AG04450 (cell line): Measurements from ENCODE around the gene SFXN5. TPM values are rescaled to one million over a fixed set of nuclear protein-coding genes. Genes with fewer than 3 reads are reported as not detected.

ENCODE experiments used
- CTCF ChIA-PET: fragments of 300-600, 350-600 bp; formaldehyde crosslinking; extraction: SDS; loops from one replicate; lab custom pipeline; 2022; ENCODE audit warnings: antibody characterized with exemption, inconsistent platforms; lab: Charles Lee
- POLR2A ChIA-PET: fragments of 350-600 bp; formaldehyde crosslinking; extraction: SDS; loops from one replicate; lab custom pipeline; 2021; ENCODE audit warnings: antibody characterized with exemption, inconsistent platforms; lab: Yijun Ruan, JAX
- DNase-seq: peaks from one replicate; pipeline ENCODE4 v3.0.0-alpha.2; 2011; ENCODE audit warnings: low read depth, low spot score
- H3K27ac ChIP-seq: one replicate; pipeline ENCODE4 v1.5.1; 2012; ENCODE audit warnings: low read depth, low read length, control low read depth
- H3K27me3 ChIP-seq: one replicate; pipeline ENCODE4 v1.6.0; 2012; ENCODE audit warnings: low read length; ENCODE audit not compliant: control insufficient read depth, insufficient read depth
- H3K4me3 ChIP-seq: 2 replicates; pipeline ENCODE4 v1.5.1; 2011; ENCODE audit warnings: mild to moderate bottlenecking, low read depth, low read length, control low read depth
- H3K9me3 ChIP-seq: 2 replicates; pipeline ENCODE4 v1.5.1; 2012; ENCODE audit warnings: low read length; ENCODE audit not compliant: control insufficient read depth, insufficient read depth
- polyA plus RNA-seq: library from polyadenylated mRNA; depleted of rRNA; stranded (reverse); fragments of >200 nt; gene quantifications from 2 replicates; pipeline ENCODE4 v1.2.3, GENCODE V29; 2011
- TF ChIP-seq, protein P1 (sequence below): IDR thresholded peaks from 2 replicates; pipeline ENCODE4 v1.5.1; 2011; ENCODE audit warnings: low read depth, low read length, control low read depth, inconsistent platforms

SFXN5 gene
- polyA plus RNA-seq, 1 experiment: 11.8 TPM

DNA sequence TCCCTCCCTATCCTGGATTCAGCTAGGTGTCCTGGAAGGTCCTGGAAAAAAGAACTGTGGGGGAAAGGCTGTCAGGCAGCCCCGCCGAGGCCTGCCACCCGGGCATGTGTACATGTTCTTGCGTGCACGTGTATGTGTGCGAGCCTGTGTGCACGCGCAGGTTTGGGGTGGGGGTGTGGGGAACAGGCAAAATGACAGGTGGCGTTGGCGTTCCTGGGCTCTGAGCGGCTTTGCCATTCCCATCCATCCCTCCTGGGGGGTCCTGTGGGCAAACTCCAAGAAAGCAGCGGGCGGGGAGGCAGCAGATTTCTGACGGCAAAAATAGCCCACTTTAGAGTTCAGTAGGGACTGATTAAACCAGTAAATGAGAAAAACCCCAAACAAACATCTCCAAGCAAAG is 118.6 kb downstream of the SFXN5 start:
- Histone ChIP-seq H3K27me3 (no peaks in the 10 kb centered on the region), H3K9me3 (no peaks in the 10 kb centered on the region), H3K4me3 (no peak overlapping the region), H3K27ac (no peak overlapping the region)
- ChIA-PET POLR2A (interaction anchor here (0.5 to 0.6 kb wide), 2 partner anchors 10 to 244 kb away, joined by 3 to 8 read pairs; no protein-coding TSS in a partner anchor), CTCF (interaction anchor here (1.3 kb wide), 1 partner anchor 60 kb away, joined by 3 read pairs; no protein-coding TSS in a partner anchor)
- DNase-seq: no peak
- TF ChIP-seq, protein P1, sequence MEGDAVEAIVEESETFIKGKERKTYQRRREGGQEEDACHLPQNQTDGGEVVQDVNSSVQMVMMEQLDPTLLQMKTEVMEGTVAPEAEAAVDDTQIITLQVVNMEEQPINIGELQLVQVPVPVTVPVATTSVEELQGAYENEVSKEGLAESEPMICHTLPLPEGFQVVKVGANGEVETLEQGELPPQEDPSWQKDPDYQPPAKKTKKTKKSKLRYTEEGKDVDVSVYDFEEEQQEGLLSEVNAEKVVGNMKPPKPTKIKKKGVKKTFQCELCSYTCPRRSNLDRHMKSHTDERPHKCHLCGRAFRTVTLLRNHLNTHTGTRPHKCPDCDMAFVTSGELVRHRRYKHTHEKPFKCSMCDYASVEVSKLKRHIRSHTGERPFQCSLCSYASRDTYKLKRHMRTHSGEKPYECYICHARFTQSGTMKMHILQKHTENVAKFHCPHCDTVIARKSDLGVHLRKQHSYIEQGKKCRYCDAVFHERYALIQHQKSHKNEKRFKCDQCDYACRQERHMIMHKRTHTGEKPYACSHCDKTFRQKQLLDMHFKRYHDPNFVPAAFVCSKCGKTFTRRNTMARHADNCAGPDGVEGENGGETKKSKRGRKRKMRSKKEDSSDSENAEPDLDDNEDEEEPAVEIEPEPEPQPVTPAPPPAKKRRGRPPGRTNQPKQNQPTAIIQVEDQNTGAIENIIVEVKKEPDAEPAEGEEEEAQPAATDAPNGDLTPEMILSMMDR: no peak

DNA sequence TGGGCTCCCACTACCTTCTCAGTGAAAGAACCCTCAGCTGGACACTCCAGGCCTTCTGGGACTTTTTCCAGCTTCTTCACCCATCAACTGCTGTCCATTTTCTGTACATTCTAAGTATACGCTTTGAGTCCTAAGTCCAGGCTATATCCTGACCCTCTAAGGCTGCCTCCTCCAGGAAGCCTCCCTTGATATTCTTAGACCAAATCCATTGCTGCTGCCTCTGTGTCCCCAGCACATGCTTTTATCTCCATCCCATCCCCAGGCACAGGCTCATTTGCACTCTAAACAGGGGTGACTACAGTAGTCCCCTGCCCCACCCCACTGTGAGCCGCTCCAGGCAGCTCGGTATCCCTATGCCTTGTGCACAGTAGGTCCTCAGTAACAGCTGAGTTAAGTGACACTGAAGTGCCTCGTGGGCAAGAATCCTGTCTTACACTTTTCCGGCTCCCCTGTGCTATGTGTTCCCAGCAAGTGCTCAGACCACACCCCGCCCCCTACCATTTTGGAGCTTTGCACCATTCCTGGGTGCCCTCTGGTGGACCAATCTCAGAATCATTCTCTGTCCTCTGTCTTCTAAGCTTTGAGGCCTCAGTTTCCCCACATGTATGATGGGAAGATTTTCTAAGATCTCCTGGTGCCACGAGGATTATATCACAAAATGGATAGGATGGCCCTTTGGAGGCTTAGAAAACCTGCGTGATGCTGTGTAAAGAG is 119.2 kb downstream of the SFXN5 start:
- no peak for DNase-seq
- CTCF ChIA-PET: interaction anchor here (1.7 kb wide), 1 partner anchor 60 kb away, joined by 5 read pairs; no protein-coding TSS in a partner anchor
- no peak overlapping the region for H3K4me3 ChIP-seq
- TF ChIP-seq, protein P1: no peak
- no peaks in the 10 kb centered on the region for H3K27me3 ChIP-seq
- POLR2A ChIA-PET: interaction anchor here (0.5 to 0.6 kb wide), 2 partner anchors 10 to 245 kb away, joined by 3 to 8 read pairs; no protein-coding TSS in a partner anchor
- no peaks in the 10 kb centered on the region for H3K9me3 ChIP-seq
- H3K27ac ChIP-seq: no peak overlapping the region

DNA sequence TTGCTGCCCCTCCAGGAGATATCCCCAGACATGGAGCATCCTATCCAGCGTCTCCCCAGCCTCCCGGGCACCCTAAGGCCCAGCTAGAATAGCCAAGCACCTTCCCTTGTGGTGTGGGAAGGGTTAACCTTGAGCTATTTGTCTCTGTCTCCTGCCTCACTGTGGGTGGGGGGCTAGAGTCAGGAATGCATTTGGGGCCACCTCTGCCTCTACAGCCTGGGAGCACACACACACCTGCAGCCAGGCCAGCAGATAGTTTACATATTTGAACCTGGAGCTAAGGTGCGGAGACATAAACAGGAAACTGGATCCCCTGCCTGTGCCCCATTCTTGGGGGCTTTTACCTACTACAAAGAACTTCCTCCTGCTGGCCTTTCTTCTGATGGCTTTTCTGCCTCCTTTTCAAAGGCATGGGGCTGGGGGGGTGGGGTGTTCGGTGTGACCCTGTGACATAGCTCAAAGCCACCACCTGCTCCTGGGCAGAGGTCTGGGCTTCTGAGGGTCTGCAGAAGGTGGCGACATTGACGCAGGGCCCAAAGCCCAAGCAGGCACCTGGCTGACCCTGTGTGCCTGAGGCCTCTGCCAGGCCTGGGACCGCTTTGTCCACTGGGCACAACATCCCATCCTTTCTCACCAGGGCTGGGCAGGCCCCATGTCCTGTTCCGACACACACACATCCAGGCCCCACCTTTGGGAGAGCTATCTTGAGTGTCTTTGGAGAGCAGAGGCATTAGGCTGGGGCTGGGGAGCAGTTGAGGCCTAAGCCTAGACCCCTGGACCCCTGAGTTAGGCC is 120.0 kb downstream of the SFXN5 start:
- Histone ChIP-seq H3K27me3 (no peaks in the 10 kb centered on the region), H3K4me3 (no peak overlapping the region), H3K27ac (no peak overlapping the region), H3K9me3 (no peaks in the 10 kb centered on the region)
- TF ChIP-seq, protein P1: no peak
- POLR2A ChIA-PET: no interaction called here
- DNase-seq: no peak
- CTCF ChIA-PET: interaction anchor here (1.7 kb wide), 1 partner anchor 59 kb away, joined by 5 read pairs; no protein-coding TSS in a partner anchor

DNA sequence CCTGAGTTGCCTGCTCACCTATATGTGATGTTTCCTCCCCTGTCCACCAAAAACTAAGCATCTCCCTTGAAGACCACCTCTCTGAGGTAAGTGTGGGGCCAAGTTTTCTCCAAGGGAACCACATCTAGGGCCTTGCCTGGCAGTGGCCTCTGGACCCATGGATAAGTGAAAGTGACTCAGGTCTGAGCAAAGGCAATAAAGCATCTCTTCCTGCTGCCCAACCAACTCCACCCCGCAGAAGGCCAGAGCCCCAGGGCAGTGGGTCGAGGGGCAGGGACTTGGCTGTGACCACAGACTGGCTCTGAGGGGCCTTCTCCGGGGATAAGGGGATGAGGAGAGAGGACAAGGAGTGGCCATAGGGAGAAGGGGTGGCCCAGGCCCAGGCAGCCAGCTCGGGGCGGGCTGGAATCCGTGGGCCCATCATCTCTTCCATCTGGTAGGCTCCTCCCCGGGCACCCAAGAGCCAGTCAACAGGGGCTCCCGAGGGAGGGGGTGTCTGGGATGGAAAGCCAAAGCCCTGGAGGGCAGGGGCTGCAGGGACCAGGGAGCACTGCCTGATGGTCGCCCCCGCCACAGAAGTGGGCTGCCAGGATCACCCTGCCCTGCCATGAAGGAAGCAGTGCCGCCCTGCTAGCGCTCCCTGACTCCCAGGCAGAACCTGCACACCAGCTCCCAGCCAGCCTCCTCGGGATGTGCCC is 120.8 kb downstream of the SFXN5 start:
- Histone ChIP-seq H3K9me3 (no peaks in the 10 kb centered on the region), H3K4me3 (no peak overlapping the region), H3K27me3 (no peaks in the 10 kb centered on the region), H3K27ac (no peak overlapping the region)
- TF ChIP-seq, protein P1: no peak
- POLR2A ChIA-PET: no interaction called here
- CTCF ChIA-PET: interaction anchor here (1.7 kb wide), 1 partner anchor 58 kb away, joined by 5 read pairs; no protein-coding TSS in a partner anchor
- no peak for DNase-seq
